IgD-negative memory B cell (primary cell): ENCODE data around the gene ANO2. TPM values are rescaled to one million over a fixed set of nuclear protein-coding genes. Genes with fewer than 3 reads are reported as not detected.
"Not testable (repeated sequence)": the region's sequence is repeated elsewhere in the genome, so short reads cannot be mapped to it uniquely, and the experiment has no call there.

Experiments
- H3K27ac Mint-ChIP-seq, 3 donors: one replicate each; pipeline ENCODE4 v1.8.0; 2020 to 2022; ENCODE audit warnings: mild to moderate bottlenecking in 3 of 3, mixed read lengths in 3 of 3, moderate library complexity in 1 of 3
- H3K27me3 Mint-ChIP-seq: one replicate; pipeline ENCODE4 v1.8.0; 2021; ENCODE audit warnings: mixed read lengths
- H3K36me3 Mint-ChIP-seq: one replicate; pipeline ENCODE4 v1.8.0; 2020; ENCODE audit warnings: mild to moderate bottlenecking, mixed read lengths
- H3K4me1 Mint-ChIP-seq, 3 donors: one replicate each; pipeline ENCODE4 v1.8.0; 2020 to 2022; ENCODE audit warnings: mixed read lengths in 3 of 3, mild to moderate bottlenecking in 1 of 3
- H3K4me3 Mint-ChIP-seq, 4 donors: one replicate each; pipeline ENCODE4 v1.8.0; 2020 to 2022; ENCODE audit warnings: mild to moderate bottlenecking in 4 of 4, mixed read lengths in 4 of 4, moderate library complexity in 3 of 4
- H3K9me3 Mint-ChIP-seq, 3 donors: one replicate each; pipeline ENCODE4 v1.8.0; 2020 to 2021; ENCODE audit warnings: mixed read lengths in 3 of 3, mild to moderate bottlenecking in 1 of 3
- polyA plus RNA-seq: library from polyadenylated mRNA; unstranded; fragments of 300-500 nt; fragmentation: Illumina TruSeq; gene quantifications from one replicate; pipeline ENCODE4 v1.2.3, GENCODE V29; 2021

ANO2 gene
- polyA plus RNA-seq, 1 donor from 2014 or later, result not detected

DNA sequence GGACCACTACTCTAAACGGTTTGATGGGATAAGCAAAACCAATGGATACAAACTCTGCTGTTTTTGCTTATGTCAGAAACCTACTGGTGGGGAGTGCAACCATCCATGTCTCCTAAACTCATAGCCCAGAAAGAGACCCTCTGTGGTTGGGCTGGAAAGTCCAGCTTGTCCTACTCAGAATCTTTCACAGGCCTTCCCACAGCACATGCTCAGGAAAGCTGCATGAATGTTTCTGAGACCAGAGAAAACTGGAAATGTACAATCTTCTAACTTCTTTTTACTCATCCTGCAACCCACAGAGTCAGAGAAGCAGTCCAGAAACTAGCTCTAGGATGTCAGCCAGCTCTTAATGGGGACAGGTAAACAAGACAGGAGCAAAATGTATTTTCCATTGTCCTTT lies 73.3 kb downstream of the ANO2 start:
- H3K4me1 Mint-ChIP-seq, result peaks cover 0 to 2% (median 0%) of the 10 kb centered on the region in 3 donors
- H3K9me3 Mint-ChIP-seq, result no peaks in the 10 kb centered on the region
- H3K36me3 Mint-ChIP-seq, result no peaks in the 10 kb centered on the region
- H3K4me3 Mint-ChIP-seq, result no peak overlapping the region
- peak overlapping the region in 1 of 3 donors; percentile 80 for H3K27ac Mint-ChIP-seq
- H3K27me3 Mint-ChIP-seq, result no peaks in the 10 kb centered on the region

DNA sequence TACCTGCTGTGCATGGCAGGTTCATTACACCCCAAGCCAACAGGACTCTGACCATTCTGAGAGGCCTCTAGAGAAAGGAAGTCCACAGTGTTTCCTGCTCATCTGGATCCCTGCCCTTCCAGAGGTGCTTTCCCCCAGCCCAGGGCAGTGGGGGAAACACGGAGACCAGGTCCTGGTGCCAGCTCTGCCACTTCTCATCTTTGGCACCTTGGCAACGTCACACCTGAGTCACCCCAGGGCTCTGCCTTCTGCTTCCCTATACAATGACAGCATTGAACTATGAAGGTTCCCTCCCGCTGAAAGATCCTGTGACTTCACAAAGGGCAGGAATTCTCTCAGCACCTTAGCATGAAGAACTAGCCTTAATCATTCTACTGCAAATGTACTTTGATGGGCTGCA lies 74.9 kb downstream of the ANO2 start:
- H3K27ac Mint-ChIP-seq, result no peak overlapping the region
- H3K27me3 Mint-ChIP-seq, result no peaks in the 10 kb centered on the region
- peaks cover 0 to 2% (median 0%) of the 10 kb centered on the region in 3 donors for H3K4me1 Mint-ChIP-seq
- no peak overlapping the region for H3K4me3 Mint-ChIP-seq
- H3K36me3 Mint-ChIP-seq, result no peaks in the 10 kb centered on the region
- no peaks in the 10 kb centered on the region for H3K9me3 Mint-ChIP-seq

DNA sequence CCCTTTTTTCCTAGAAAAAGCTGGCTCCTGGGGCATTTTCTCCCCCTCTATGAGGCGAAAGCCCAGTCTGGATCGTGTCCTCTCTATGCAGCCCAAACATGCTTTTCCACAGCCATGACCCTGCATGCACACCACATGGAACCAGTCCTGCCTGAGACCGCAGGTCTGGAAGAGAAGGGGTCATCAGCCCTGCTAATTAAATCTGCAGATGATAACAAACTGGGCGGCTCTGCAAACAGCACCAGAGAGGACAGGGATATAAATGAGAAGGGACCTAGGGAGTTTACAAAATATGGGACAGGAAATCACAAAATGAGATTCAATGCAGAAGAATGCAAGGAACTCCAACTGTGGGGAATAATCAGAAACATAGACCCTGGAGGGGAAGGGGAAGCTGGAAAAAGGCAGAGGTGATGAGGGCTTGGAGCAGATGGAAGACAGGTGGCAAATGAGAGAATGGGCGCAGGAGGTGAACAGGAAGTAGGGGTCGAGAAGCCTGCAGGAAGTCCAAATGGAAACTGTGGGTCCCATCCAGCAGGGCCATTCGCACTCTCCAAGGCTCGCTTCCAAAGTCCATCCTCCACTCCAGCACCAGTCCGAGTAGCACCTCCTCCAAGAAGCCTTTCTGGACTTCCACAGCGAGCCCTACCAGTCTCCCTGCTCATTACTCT lies 76.3 kb downstream of the ANO2 start:
- no peaks in the 10 kb centered on the region for H3K27me3 Mint-ChIP-seq
- H3K4me1 Mint-ChIP-seq, result peaks cover 0 to 2% (median 0%) of the 10 kb centered on the region in 3 donors
- H3K27ac Mint-ChIP-seq, result no peak overlapping the region
- H3K9me3 Mint-ChIP-seq, result no peaks in the 10 kb centered on the region
- H3K4me3 Mint-ChIP-seq, result peak overlapping the region in 1 of 4 donors; percentile 43
- H3K36me3 Mint-ChIP-seq, result no peaks in the 10 kb centered on the region

DNA sequence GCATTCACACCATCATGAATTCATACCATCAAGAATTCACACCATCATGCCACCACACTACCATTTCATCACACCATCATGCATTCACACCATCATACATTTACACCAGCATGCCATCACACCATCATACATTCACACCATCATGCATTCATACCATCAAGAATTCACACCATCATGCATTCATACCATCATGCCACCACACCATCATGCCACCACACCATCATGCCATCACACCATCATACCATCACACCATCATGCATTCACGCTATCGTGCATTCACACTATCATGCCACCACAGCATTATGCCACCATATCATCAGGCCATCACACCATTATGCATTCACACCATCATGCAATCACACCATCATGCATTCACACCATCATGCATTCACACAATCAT lies 79.7 kb downstream of the ANO2 start:
- Mint-ChIP-seq H3K9me3 (no peaks in the 10 kb centered on the region), H3K27ac (no peak overlapping the region), H3K27me3 (no peaks in the 10 kb centered on the region), H3K4me1 (peaks cover 0 to 2% (median 0%) of the 10 kb centered on the region in 3 donors), H3K4me3 (no peak overlapping the region), H3K36me3 (no peaks in the 10 kb centered on the region)

DNA sequence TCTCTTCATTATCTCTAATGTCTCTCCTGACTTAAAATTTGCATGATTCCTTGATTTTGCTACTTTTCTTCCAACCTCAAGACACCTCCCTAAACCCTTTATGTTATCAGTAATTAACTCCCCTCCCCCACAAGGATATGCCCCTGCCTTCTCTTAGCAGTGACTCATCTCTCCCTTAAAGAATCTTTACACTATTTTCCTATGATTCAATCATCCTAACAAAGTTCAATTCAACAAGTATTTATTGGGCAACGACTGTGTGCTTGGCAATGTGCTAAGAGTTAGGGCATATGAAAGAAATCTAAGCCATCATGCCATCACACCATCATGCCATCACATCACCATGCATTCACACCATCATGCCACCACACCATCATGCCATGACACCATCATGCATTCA lies 80.1 kb downstream of the ANO2 start:
- H3K4me3 Mint-ChIP-seq, result no peak overlapping the region
- no peak overlapping the region for H3K27ac Mint-ChIP-seq
- H3K36me3 Mint-ChIP-seq, result no peaks in the 10 kb centered on the region
- peaks cover 0 to 2% (median 0%) of the 10 kb centered on the region in 3 donors for H3K4me1 Mint-ChIP-seq
- peaks cover 0 to 3% (median 2%) of the 10 kb centered on the region in 3 donors for H3K9me3 Mint-ChIP-seq
- H3K27me3 Mint-ChIP-seq, result no peaks in the 10 kb centered on the region

DNA sequence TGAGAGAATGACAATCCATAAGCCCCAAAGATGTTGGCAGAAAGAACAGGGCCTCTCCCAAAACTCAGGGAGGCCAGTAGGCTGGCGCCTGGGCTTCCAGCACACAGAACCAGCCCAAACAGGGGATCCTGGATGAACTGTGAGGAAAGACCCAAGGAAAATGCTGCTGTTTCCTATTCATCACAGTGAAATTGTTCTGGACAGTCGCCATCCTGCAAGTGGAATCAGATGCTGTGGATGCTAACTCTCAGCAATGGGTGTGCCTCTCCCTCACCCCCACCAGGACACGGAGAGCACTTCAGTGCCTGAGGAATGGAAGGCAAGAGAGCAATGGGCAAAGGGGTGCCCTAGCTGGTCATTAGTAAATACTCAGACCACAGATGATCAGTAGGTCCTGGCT lies 80.8 kb downstream of the ANO2 start:
- Mint-ChIP-seq H3K27me3 (no peaks in the 10 kb centered on the region), H3K4me1 (no peaks in the 10 kb centered on the region), H3K9me3 (peaks cover 0 to 6% (median 4%) of the 10 kb centered on the region in 3 donors), H3K4me3 (no peak overlapping the region), H3K27ac (no peak overlapping the region), H3K36me3 (no peaks in the 10 kb centered on the region)

DNA sequence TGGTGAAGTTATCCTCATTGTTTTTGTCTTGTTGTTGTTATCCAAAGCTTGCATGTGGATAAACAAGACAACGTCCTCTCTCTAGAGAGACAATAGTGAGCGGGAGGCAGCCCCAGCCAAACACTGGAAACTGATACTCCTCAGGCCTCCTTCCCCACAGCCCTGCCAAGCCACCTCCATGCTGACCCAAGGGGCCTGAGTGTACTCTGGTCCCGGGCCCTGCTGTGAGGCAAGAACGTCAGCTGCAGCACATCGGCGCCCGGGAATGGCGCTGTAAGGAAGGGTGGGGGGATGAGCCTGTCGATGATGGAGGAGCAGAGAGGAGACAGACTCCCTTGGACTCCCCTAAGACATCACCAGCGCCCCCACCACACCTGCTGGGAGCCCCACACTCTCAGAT lies 83.6 kb downstream of the ANO2 start:
- no peaks in the 10 kb centered on the region for H3K4me1 Mint-ChIP-seq
- H3K36me3 Mint-ChIP-seq, result no peaks in the 10 kb centered on the region
- H3K27ac Mint-ChIP-seq, result no peak overlapping the region
- H3K27me3 Mint-ChIP-seq, result no peaks in the 10 kb centered on the region
- peaks cover 0 to 6% (median 4%) of the 10 kb centered on the region in 3 donors for H3K9me3 Mint-ChIP-seq
- no peak overlapping the region for H3K4me3 Mint-ChIP-seq

DNA sequence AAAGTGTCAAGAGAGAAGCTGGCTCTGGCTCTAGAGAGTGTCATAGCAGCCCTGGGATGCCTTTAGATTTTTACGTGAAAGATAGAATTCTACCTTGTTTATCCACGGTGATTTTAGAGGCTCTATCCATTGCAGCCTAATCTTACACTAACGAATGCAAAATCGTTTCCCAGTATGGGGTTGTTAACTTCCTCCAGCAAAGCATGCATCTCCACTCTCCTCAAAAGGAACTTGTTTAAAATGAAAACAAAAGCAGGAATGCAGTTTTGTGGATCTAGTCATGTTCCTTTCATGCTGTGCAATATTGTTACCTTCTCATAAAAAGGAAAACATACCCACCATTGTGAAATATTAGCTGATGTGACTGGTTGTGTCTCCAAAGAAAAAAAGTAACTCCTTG lies 88.4 kb downstream of the ANO2 start:
- H3K27me3 Mint-ChIP-seq, result peaks cover 8% of the 10 kb centered on the region
- H3K4me1 Mint-ChIP-seq, result no peaks in the 10 kb centered on the region
- no peak overlapping the region for H3K27ac Mint-ChIP-seq
- no peaks in the 10 kb centered on the region for H3K36me3 Mint-ChIP-seq
- H3K9me3 Mint-ChIP-seq, result peaks cover 0 to 6% (median 4%) of the 10 kb centered on the region in 3 donors
- no peak overlapping the region for H3K4me3 Mint-ChIP-seq

DNA sequence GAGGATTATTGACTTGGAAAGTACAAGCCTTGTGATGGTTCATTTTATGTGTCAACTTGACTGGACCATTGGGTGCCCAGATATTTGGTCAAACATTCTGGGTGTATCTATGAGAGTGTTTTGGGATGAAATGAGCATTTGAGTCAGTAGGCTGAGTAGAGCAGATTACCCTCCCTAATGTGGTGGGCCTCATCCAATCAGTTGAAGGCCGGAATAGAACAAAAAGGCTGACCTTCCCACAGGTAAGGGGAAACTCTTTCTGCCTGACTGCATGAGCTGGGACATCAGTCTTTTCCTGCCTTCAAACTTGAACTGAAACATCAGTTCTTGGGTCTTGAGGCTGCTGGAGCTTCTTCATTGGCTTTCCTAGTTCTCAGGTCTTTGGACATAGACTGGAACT lies 98.1 kb downstream of the ANO2 start:
- Mint-ChIP-seq H3K4me1 (no peaks in the 10 kb centered on the region), H3K27ac (no peak overlapping the region), H3K36me3 (peaks cover 2% of the 10 kb centered on the region), H3K9me3 (peaks cover 0 to 9% (median 3%) of the 10 kb centered on the region in 3 donors), H3K27me3 (no peaks in the 10 kb centered on the region), H3K4me3 (no peak overlapping the region)

DNA sequence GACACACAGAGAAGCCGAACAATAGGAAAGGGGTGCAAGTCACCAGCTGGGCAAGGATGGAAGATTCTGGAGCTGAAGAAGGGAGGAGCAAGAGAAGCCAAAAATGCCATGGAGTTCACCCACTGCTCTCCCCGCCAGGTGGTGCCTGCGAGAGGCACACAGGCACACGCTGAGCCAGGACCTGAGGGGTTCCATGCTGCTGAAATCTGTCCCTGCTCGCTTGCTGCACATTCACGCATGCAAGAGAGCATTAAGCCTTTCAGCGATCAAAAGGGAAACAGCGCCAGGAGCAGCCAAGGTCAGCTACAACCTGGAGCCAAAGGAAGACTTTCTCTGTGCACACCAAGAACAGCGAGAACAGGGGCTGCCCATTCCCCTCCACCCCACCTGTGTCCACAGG lies 104.1 kb downstream of the ANO2 start:
- Mint-ChIP-seq H3K4me3 (no peak overlapping the region), H3K4me1 (no peaks in the 10 kb centered on the region), H3K36me3 (peaks cover 3% of the 10 kb centered on the region), H3K27ac (no peak overlapping the region), H3K9me3 (no peaks in the 10 kb centered on the region), H3K27me3 (no peaks in the 10 kb centered on the region)

DNA sequence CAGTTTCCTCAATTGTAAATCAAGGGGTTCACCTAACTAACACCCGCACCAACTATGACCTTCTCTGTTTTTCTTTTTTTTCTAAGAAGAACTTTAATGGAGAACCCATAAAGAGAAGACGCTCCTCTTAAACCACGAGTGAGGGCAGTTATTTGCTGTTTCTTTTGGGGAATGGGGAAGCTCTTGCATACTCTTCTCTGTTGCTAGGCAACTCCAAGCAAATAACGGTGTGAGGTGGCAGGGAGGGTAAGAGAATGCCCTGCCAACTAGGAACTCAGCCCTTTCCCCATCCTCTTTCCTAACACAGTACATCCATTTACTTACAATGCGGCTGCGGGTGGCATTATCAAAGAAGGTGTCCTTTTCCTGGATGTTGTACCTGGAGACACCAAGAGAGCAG lies 114.9 kb downstream of the ANO2 start:
- Mint-ChIP-seq H3K27me3 (peaks cover 4% of the 10 kb centered on the region), H3K4me1 (peaks cover 0 to 1% (median 0%) of the 10 kb centered on the region in 3 donors), H3K9me3 (peaks cover 2 to 7% (median 6%) of the 10 kb centered on the region in 3 donors), H3K36me3 (no peaks in the 10 kb centered on the region), H3K4me3 (no peak overlapping the region), H3K27ac (peak overlapping the region in 1 of 3 donors; percentile 59)

DNA sequence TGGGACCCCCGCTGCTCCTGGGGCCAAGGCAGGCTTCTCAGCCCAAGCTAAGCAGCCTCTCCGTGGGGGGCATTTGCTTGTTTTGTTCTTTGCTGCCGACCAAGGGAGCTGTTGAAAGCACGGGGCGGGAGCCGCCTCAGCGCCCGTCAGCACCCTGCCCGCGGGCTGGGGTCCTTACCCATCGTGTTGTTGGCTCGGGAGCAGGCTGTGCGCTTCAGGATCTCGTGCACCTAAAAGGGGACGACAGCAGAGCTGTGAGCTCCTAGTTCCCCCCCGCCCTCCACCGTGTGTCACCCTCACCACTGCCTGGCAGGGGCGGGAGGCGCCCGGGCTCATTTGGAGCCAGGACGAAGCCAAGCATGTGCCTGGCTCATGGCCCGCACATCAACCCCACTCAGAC lies 117.5 kb downstream of the ANO2 start:
- peaks cover 0 to 1% (median 0%) of the 10 kb centered on the region in 3 donors for H3K4me1 Mint-ChIP-seq
- H3K9me3 Mint-ChIP-seq, result peaks cover 4 to 9% (median 4%) of the 10 kb centered on the region in 3 donors
- H3K27ac Mint-ChIP-seq, result no peak overlapping the region
- H3K4me3 Mint-ChIP-seq, result no peak overlapping the region
- H3K27me3 Mint-ChIP-seq, result peaks cover 4% of the 10 kb centered on the region
- no peaks in the 10 kb centered on the region for H3K36me3 Mint-ChIP-seq

DNA sequence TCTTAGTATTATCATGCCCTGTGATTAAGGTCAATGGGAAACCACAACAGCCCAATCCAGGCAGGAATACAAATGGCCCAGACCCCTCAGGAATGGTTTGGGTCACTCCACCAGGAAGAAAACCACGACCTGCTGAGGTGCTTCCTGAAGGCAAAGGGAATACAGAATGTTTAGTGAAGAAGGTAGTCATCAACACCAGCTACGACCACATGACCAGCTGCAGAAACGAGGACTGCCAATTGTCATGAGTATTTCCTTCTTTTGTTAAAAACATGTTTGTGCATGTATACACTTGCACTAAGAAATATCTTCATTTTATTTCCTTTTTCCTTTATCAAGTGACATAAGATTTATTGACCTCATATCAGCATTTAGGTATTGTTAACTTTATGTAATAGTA lies 119.3 kb downstream of the ANO2 start:
- H3K27me3 Mint-ChIP-seq, H3K4me3 Mint-ChIP-seq, H3K36me3 Mint-ChIP-seq, H3K27ac Mint-ChIP-seq, H3K4me1 Mint-ChIP-seq: not testable (repeated sequence)
- peaks cover 3 to 12% (median 7%) of the 10 kb centered on the region in 3 donors for H3K9me3 Mint-ChIP-seq

DNA sequence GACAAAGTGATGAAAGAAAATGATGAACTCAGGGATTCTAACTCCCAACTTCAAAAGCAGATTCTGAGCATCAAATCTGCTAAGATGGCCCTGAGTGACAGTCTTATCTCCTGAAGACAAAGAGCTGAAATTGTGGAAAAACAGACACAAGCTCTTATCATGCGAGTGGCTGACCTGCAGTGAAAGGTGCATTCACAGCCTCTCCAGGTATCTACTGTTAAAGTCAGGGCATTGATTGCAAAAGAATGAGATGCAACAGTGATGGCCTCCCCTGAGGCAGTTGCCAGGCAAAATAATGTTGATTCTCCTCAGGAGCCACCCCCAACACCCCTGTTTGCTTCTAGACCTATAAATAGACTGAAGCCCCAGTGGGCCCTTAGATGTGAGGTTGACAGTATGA lies 126.2 kb downstream of the ANO2 start:
- H3K36me3 Mint-ChIP-seq, H3K27ac Mint-ChIP-seq, H3K4me3 Mint-ChIP-seq, H3K4me1 Mint-ChIP-seq, H3K27me3 Mint-ChIP-seq: not testable (repeated sequence)
- peaks cover 3 to 11% (median 10%) of the 10 kb centered on the region in 3 donors for H3K9me3 Mint-ChIP-seq

DNA sequence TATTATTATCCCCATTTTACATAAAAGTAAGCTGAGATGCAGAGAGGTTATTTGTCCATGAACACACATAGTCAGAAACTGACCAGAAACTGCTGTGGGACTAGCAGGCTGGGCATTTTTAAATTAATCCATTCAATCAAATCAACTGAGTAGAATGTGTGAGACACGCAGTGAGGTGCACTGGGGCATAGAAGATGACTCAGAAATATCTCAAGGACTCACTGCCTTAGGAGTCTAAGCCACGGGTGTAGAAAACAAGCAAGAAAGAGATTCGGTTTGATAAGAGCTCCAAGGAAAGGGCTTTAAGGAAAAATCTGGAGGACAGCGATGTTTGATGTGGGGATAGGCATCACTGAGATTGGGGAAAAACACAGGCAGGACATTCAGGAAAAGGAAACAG lies 127.8 kb downstream of the ANO2 start:
- H3K4me3 Mint-ChIP-seq, result no peak overlapping the region
- no peak overlapping the region for H3K27ac Mint-ChIP-seq

DNA sequence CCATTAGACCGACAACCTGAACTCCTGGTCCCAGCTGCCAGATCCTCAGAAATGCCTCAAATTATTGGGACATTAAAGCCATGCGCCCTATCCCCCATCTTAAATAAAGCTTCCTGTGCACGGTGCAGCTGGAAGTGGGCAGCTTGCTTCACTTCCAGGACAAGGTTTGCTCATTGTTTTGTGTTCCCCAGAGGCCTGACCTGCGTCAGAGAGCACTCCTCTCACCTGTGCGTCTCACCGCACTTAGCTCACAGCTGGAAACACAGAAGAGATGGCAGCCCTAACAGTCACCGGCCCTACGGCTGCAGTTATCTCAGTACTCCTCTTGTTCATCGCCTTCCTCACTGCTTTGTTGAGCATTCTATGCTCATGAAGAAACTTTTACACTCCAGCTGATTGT lies 135.5 kb downstream of the ANO2 start:
- peaks cover 0 to 8% (median 0%) of the 10 kb centered on the region in 3 donors for H3K9me3 Mint-ChIP-seq
- H3K36me3 Mint-ChIP-seq, result no peaks in the 10 kb centered on the region
- peaks cover 2% of the 10 kb centered on the region for H3K27me3 Mint-ChIP-seq
- no peaks in the 10 kb centered on the region for H3K4me1 Mint-ChIP-seq
- H3K27ac Mint-ChIP-seq, result no peak overlapping the region
- H3K4me3 Mint-ChIP-seq, result no peak overlapping the region

More for the DNA sequence above, 127.8 kb downstream of the ANO2 start:
- Mint-ChIP-seq H3K4me1 (no peaks in the 10 kb centered on the region), H3K36me3 (peaks cover 2% of the 10 kb centered on the region), H3K9me3 (peaks cover 3 to 11% (median 7%) of the 10 kb centered on the region in 3 donors), H3K27me3 (no peaks in the 10 kb centered on the region)
